ENCODE results near the gene CEP128. TPM values are rescaled to one million over a fixed set of nuclear protein-coding genes. Genes with fewer than 3 reads are reported as not detected.

Gene CEP128
- total RNA-seq, 4 donors from 2014 or later, result 1.9 to 9.7 (median 4.0) TPM

DNA sequence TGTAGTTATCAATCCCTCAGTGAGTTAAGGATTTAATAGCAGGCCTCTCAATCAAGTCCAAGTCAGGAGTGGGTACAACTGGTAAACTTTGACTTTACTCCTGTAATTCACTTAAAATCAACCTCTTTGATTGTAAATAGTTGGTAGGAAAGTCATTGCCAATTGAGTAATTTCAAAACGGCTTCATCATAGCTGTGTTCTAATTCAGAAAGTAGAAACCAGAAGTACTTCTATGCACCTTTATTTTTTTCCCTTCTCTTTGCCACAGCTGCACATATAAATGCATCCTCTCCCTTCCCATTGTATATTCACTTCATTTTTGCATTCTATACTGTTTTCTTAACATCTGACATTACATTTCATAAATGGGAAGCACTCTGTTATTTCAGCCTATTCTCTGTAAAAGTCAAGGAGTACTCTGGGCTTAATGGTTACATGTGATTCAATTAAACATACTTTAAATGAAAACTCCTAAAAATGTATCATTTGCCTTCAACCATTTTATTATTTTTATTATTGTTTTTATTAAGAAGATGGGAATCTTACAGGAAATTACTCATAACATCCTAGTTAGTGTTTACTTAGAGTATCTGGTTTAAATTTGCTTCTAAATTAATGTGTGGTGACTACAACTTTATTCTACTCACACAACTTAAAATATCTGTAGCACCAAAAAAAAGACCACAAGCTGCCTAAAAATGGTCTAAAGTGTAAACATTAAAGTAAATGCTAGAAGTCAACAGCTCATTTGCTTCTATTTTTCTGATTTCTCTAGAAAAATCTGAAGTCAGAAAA is 171.2 kb downstream of the CEP128 start:
- TF ChIP-seq POLR2AphosphoS5 (IDR thresholded peaks at IDR 0.05), result no peak
- no peak for TF ChIP-seq EP300 (IDR thresholded peaks at IDR 0.05; ENCODE audit: low read depth)
- TF ChIP-seq, protein P1, sequence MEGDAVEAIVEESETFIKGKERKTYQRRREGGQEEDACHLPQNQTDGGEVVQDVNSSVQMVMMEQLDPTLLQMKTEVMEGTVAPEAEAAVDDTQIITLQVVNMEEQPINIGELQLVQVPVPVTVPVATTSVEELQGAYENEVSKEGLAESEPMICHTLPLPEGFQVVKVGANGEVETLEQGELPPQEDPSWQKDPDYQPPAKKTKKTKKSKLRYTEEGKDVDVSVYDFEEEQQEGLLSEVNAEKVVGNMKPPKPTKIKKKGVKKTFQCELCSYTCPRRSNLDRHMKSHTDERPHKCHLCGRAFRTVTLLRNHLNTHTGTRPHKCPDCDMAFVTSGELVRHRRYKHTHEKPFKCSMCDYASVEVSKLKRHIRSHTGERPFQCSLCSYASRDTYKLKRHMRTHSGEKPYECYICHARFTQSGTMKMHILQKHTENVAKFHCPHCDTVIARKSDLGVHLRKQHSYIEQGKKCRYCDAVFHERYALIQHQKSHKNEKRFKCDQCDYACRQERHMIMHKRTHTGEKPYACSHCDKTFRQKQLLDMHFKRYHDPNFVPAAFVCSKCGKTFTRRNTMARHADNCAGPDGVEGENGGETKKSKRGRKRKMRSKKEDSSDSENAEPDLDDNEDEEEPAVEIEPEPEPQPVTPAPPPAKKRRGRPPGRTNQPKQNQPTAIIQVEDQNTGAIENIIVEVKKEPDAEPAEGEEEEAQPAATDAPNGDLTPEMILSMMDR (IDR thresholded peaks at IDR 0.05), result no peak
- TF ChIP-seq POLR2A (IDR thresholded peaks at IDR 0.05), result no peak

DNA sequence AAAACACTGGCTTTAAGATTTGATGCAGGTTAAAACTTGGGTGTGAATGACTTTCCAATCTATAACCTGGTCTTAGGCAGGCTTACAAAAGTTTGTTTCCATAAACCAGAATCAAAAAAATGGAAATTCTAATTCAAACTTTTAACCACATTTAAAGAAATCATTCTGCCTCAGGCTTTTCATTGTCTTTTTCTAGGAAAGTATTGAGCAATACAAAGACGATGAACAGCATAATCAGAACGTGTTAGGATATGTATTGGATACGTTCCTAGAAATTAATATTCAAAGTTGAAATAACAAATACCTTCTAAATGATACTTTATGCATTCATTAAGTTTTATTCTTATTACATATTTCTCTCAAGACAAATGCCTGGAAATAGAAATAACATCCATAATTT is 172.9 kb downstream of the CEP128 start:
- no peak overlapping the region for H3K27ac ChIP-seq
- no peaks in the 10 kb centered on the region for H3K27me3 ChIP-seq
- in situ Hi-C loops (cut with MboI; ENCODE audit: low pct_ligation_motif_present in 1 of 4, low pct_unique_long_range_greater_than_20kb in 1 of 4, low sequenced_read_pairs in 3 of 4) (no loop called here), intact Hi-C loops (cut with DNase I; ENCODE audit: low total_unique reads) (no loop called here)
- H3K9me3 ChIP-seq, result no peaks in the 10 kb centered on the region
- H3K4me3 ChIP-seq, result no peak overlapping the region
- no peaks in the 10 kb centered on the region for H3K4me1 ChIP-seq
- 91 to 94% methylated on average over 3 of the region's 3 CpGs for WGBS, 2 donors (ENCODE audit: low coverage in 1 of 2)
- no peak for DNase-seq
- TF ChIP-seq, protein P1 (IDR thresholded peaks at IDR 0.05), result no peak
- TF ChIP-seq POLR2A (IDR thresholded peaks at IDR 0.05) (no peak), POLR2AphosphoS5 (IDR thresholded peaks at IDR 0.05) (no peak), EP300 (IDR thresholded peaks at IDR 0.05; ENCODE audit: low read depth) (no peak)
- H3K36me3 ChIP-seq, result no peaks in the 10 kb centered on the region

More for the DNA sequence above, 171.2 kb downstream of the CEP128 start:
- DNase-seq, result no peak
- H3K27ac ChIP-seq, result no peak overlapping the region
- H3K36me3 ChIP-seq, result no peaks in the 10 kb centered on the region
- 50 to 64% methylated on average over 1 of the region's 1 CpG for WGBS, 2 donors (ENCODE audit: low coverage in 1 of 2)
- in situ Hi-C loops (cut with MboI; ENCODE audit: low pct_ligation_motif_present in 1 of 4, low pct_unique_long_range_greater_than_20kb in 1 of 4, low sequenced_read_pairs in 3 of 4) (no loop called here), intact Hi-C loops (cut with DNase I; ENCODE audit: low total_unique reads) (no loop called here)
- no peaks in the 10 kb centered on the region for H3K27me3 ChIP-seq
- H3K9me3 ChIP-seq, result no peaks in the 10 kb centered on the region
- no peaks in the 10 kb centered on the region for H3K4me1 ChIP-seq
- no peak overlapping the region for H3K4me3 ChIP-seq

DNA sequence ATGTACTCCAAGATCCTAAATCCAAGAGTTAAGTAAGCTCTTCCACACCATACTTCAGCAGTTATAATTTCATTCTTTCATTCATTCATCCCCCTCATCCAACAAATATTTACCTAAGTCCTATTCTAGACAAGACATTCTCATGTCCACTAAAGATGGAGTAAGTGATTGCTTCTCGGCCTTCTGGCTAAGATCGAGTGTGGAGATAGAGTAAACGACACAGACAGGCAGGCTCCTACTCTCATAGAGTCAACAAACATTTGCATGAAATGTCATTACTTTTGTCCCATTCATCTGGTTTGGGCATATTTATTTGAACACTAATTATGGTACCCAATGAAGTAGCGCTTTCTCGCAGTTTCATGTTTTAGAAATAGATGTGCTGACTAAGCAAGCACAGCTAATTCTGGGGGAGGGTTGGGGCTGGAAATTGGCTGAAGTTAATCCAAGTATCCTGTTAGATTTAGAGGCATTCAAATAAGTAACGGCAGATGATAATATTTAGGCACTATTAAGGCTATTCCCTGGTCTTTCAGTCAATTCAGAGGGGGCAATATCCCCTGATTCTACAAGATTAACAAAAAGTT is 176.5 kb downstream of the CEP128 start:
- in situ Hi-C loops (cut with MboI; ENCODE audit: low pct_ligation_motif_present in 1 of 4, low pct_unique_long_range_greater_than_20kb in 1 of 4, low sequenced_read_pairs in 3 of 4), result no loop called here

DNA sequence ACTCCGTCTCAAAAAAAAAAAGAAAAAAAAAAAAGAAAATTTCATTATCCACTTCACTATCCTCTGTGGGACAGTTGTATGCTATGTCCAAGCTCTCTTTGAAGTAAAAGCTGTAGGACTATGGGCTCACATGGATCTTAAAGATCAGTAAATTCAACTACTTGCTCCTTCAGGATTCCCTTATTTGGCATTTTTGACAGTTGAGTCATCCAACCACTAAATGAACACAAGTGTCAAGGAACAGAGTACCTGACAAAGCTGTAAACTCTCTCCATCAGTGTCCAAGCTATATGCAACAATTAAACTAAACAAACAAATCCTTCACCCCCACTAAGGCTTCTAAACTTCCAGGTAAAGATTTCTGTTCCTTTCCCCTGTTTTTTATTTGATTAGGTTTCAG is 177.0 kb downstream of the CEP128 start:
- intact Hi-C loops (cut with DNase I; ENCODE audit: low total_unique reads), result no loop called here
- H3K9me3 ChIP-seq, result no peaks in the 10 kb centered on the region
- H3K36me3 ChIP-seq, result no peaks in the 10 kb centered on the region
- no peak for TF ChIP-seq EP300 (IDR thresholded peaks at IDR 0.05; ENCODE audit: low read depth)
- TF ChIP-seq POLR2AphosphoS5 (IDR thresholded peaks at IDR 0.05), result no peak
- TF ChIP-seq POLR2A (IDR thresholded peaks at IDR 0.05), result no peak
- TF ChIP-seq, protein P1 (IDR thresholded peaks at IDR 0.05), result no peak
- DNase-seq, result no peak
- in situ Hi-C loops (cut with MboI; ENCODE audit: low pct_ligation_motif_present in 1 of 4, low pct_unique_long_range_greater_than_20kb in 1 of 4, low sequenced_read_pairs in 3 of 4), result no loop called here
- H3K27ac ChIP-seq, result no peak overlapping the region
- no peak overlapping the region for H3K4me3 ChIP-seq
- 100% methylated on average over 1 of the region's 1 CpG; no CpG with 5 or more reads in 1 of the 2 donors for WGBS, 2 donors (ENCODE audit: low coverage in 1 of 2)
- no peaks in the 10 kb centered on the region for H3K27me3 ChIP-seq
- H3K4me1 ChIP-seq, result no peaks in the 10 kb centered on the region

More for the DNA sequence above, 176.5 kb downstream of the CEP128 start:
- intact Hi-C loops (cut with DNase I; ENCODE audit: low total_unique reads), result no loop called here
- H3K27me3 ChIP-seq, result no peaks in the 10 kb centered on the region
- H3K9me3 ChIP-seq, result no peaks in the 10 kb centered on the region
- DNase-seq, result no peak
- H3K27ac ChIP-seq, result no peak overlapping the region
- no peak overlapping the region for H3K4me3 ChIP-seq
- H3K4me1 ChIP-seq, result no peaks in the 10 kb centered on the region
- H3K36me3 ChIP-seq, result no peaks in the 10 kb centered on the region
- 93 to 96% methylated on average over 5 to 6 of the region's 6 CpGs for WGBS, 2 donors (ENCODE audit: low coverage in 1 of 2)
- TF ChIP-seq POLR2AphosphoS5 (IDR thresholded peaks at IDR 0.05) (no peak), EP300 (IDR thresholded peaks at IDR 0.05; ENCODE audit: low read depth) (no peak), POLR2A (IDR thresholded peaks at IDR 0.05) (no peak)
- TF ChIP-seq, protein P1 (IDR thresholded peaks at IDR 0.05), result no peak

Data from transverse colon (tissue), 4 donors.